ENCODE data around the gene ANO7. TPM values are rescaled to one million over a fixed set of nuclear protein-coding genes. Genes with fewer than 3 reads are reported as not detected.

The ANO7 gene
- total RNA-seq, 3 donors from 2014 or later (not counting 1 experiment from before 2014, with no cell fraction given) = 0.97 to 1.4 (median 1.1) TPM

GRCh38 chr2:241159116-241159515 lies 29.4 kb upstream of the ANO7 start:
- Mint-ChIP-seq H3K9me3 (no peaks in the 10 kb centered on the region), H3K4me1 (peaks cover 0 to 12% of the 10 kb centered on the region in 2 donors), H3K36me3 (no peaks in the 10 kb centered on the region), H3K4me3 (no peak overlapping the region), H3K27ac (no peak overlapping the region), H3K27me3 (ENCODE audit: low read depth in 2 of 2) (no peaks in the 10 kb centered on the region)
- DNase-seq (no peak), ATAC-seq (no peak)
- peaks cover 46% of the 10 kb centered on the region for H3K36me3 ChIP-seq (ENCODE audit: control insufficient read depth, insufficient read depth, low read length)
- no peak overlapping the region for H3K4me3 ChIP-seq (ENCODE audit: low read length)
- intact Hi-C loops (cut with micrococcal nuclease) = no loop called here
- no peaks in the 10 kb centered on the region for H3K9me3 ChIP-seq (ENCODE audit: control insufficient read depth, insufficient read depth, low read length)
- no peaks in the 10 kb centered on the region for H3K27me3 ChIP-seq (ENCODE audit: control insufficient read depth, insufficient read depth, low read length)
- no peak for TF ChIP-seq CTCF (IDR thresholded peaks at IDR 0.05)
- WGBS (ENCODE audit: insufficient coverage) = 96% methylated on average over 5 of the region's 5 CpGs
- no peaks in the 10 kb centered on the region for H3K4me1 ChIP-seq (ENCODE audit: control insufficient read depth, insufficient read depth, low read length)
- no peak overlapping the region for H3K27ac ChIP-seq (ENCODE audit: low read length)

- Mint-ChIP-seq H3K4me3 (no peak overlapping the region), H3K27me3 (ENCODE audit: low read depth in 2 of 2) (no peaks in the 10 kb centered on the region), H3K27ac (no peak overlapping the region), H3K9me3 (no peaks in the 10 kb centered on the region), H3K36me3 (no peaks in the 10 kb centered on the region), H3K4me1 (peaks cover 0 to 12% of the 10 kb centered on the region in 2 donors)
- intact Hi-C loops (cut with micrococcal nuclease) = no loop called here
- no peak for ATAC-seq
- Histone ChIP-seq H3K36me3 (ENCODE audit: control insufficient read depth, insufficient read depth, low read length) (peaks cover 48% of the 10 kb centered on the region), H3K27ac (ENCODE audit: low read length) (no peak overlapping the region), H3K27me3 (ENCODE audit: control insufficient read depth, insufficient read depth, low read length) (no peaks in the 10 kb centered on the region), H3K4me1 (ENCODE audit: control insufficient read depth, insufficient read depth, low read length) (no peaks in the 10 kb centered on the region), H3K4me3 (ENCODE audit: low read length) (no peak overlapping the region), H3K9me3 (ENCODE audit: control insufficient read depth, insufficient read depth, low read length) (no peaks in the 10 kb centered on the region)
- no peak for TF ChIP-seq CTCF (IDR thresholded peaks at IDR 0.05)
- WGBS (ENCODE audit: insufficient coverage) = 97% methylated on average over 7 of the region's 7 CpGs
- DNase-seq = no peak
These were observed 28.2 kb upstream of the ANO7 start for GRCh38 chr2:241160318-241160717.

- DNase-seq (no peak), ATAC-seq (no peak)
- Histone ChIP-seq H3K4me1 (ENCODE audit: control insufficient read depth, insufficient read depth, low read length) (no peaks in the 10 kb centered on the region), H3K4me3 (ENCODE audit: low read length) (no peak overlapping the region), H3K9me3 (ENCODE audit: control insufficient read depth, insufficient read depth, low read length) (no peaks in the 10 kb centered on the region), H3K27ac (ENCODE audit: low read length) (no peak overlapping the region), H3K36me3 (ENCODE audit: control insufficient read depth, insufficient read depth, low read length) (peaks cover 58% of the 10 kb centered on the region), H3K27me3 (ENCODE audit: control insufficient read depth, insufficient read depth, low read length) (no peaks in the 10 kb centered on the region)
- Mint-ChIP-seq H3K9me3 (no peaks in the 10 kb centered on the region), H3K27me3 (ENCODE audit: low read depth in 2 of 2) (no peaks in the 10 kb centered on the region), H3K36me3 (no peaks in the 10 kb centered on the region), H3K27ac (no peak overlapping the region), H3K4me1 (peaks cover 0 to 9% of the 10 kb centered on the region in 2 donors), H3K4me3 (no peak overlapping the region)
- 85% methylated on average over 9 of the region's 9 CpGs for WGBS (ENCODE audit: insufficient coverage)
- intact Hi-C loops (cut with micrococcal nuclease) = no loop called here
- no peak for TF ChIP-seq CTCF (IDR thresholded peaks at IDR 0.05)
These were observed 26.7 kb upstream of the ANO7 start for GRCh38 chr2:241161646-241162281.

- H3K36me3 ChIP-seq (ENCODE audit: control insufficient read depth, insufficient read depth, low read length) = peaks cover 52% of the 10 kb centered on the region
- H3K36me3 Mint-ChIP-seq = peaks cover 6% of the 10 kb centered on the region
- intact Hi-C loops (cut with micrococcal nuclease) = no loop called here
These were observed 24.8 kb upstream of the ANO7 start for GRCh38 chr2:241163601-241164118.

More at GRCh38 chr2:241163601-241164118, 24.8 kb upstream of the ANO7 start:
- Mint-ChIP-seq H3K9me3 (no peaks in the 10 kb centered on the region), H3K4me3 (no peak overlapping the region), H3K27ac (no peak overlapping the region), H3K27me3 (ENCODE audit: low read depth in 2 of 2) (no peaks in the 10 kb centered on the region), H3K4me1 (peaks cover 0 to 6% of the 10 kb centered on the region in 2 donors)
- Histone ChIP-seq H3K4me1 (ENCODE audit: control insufficient read depth, insufficient read depth, low read length) (no peaks in the 10 kb centered on the region), H3K9me3 (ENCODE audit: control insufficient read depth, insufficient read depth, low read length) (no peaks in the 10 kb centered on the region), H3K4me3 (ENCODE audit: low read length) (no peak overlapping the region), H3K27ac (ENCODE audit: low read length) (no peak overlapping the region), H3K27me3 (ENCODE audit: control insufficient read depth, insufficient read depth, low read length) (no peaks in the 10 kb centered on the region)
- no peak for DNase-seq
- WGBS (ENCODE audit: insufficient coverage) = 89% methylated on average over 3 of the region's 3 CpGs
- no peak for TF ChIP-seq CTCF (IDR thresholded peaks at IDR 0.05)
- no peak for ATAC-seq
